Smooth muscle cell (in vitro differentiated cells): ENCODE data around the gene MAGEF1. TPM values are rescaled to one million over a fixed set of nuclear protein-coding genes. Genes with fewer than 3 reads are reported as not detected.
A peak's percentile ranks its signal among the peaks of the same experiment; 100 is the strongest.

Experiments
- DNase-seq: peaks from one replicate; lab custom pipeline; 2025; ENCODE audit not compliant: unreplicated experiment; lab: John Stamatoyannopoulos, UW
- H2AFZ ChIP-seq: fragments of 200-600 bp; sonication (generic); 2 replicates; pipeline ENCODE4 v1.6.0; 2016; ENCODE audit warnings: antibody characterized with exemption, low read depth, mild to moderate bottlenecking
- H3F3A ChIP-seq: fragments of 200-600 bp; sonication (generic); 2 replicates; pipeline ENCODE4 v1.6.0; 2017; ENCODE audit warnings: antibody characterized with exemption, low read depth
- H3K27ac ChIP-seq: fragments of 200-600 bp; sonication (generic); 2 replicates; pipeline ENCODE4 v1.5.1; 2016; ENCODE audit warnings: low read depth, mild to moderate bottlenecking
- H3K27me3 ChIP-seq: fragments of 200-600 bp; sonication (generic); 2 replicates; pipeline ENCODE4 v1.6.1; 2016; ENCODE audit warnings: low read depth, mild to moderate bottlenecking
- H3K36me3 ChIP-seq: fragments of 200-600 bp; sonication (generic); 2 replicates; pipeline ENCODE4 v1.5.1; 2016; ENCODE audit warnings: low read depth
- H3K4me1 ChIP-seq: fragments of 200-600 bp; sonication (generic); 2 replicates; pipeline ENCODE4 v1.5.1; 2016; ENCODE audit warnings: low read depth
- H3K4me2 ChIP-seq: fragments of 200-600 bp; sonication (generic); 2 replicates; pipeline ENCODE4 v1.6.0; 2016; ENCODE audit warnings: mild to moderate bottlenecking
- H3K4me3 ChIP-seq: fragments of 200-600 bp; sonication (generic); 2 replicates; pipeline ENCODE4 v1.5.1; 2016; ENCODE audit warnings: mild to moderate bottlenecking
- H3K79me2 ChIP-seq: fragments of 200-600 bp; sonication (generic); 2 replicates; pipeline ENCODE4 v1.6.0; 2016; ENCODE audit warnings: low read depth, mild to moderate bottlenecking
- H3K9ac ChIP-seq: fragments of 200-600 bp; sonication (generic); 2 replicates; pipeline ENCODE4 v1.6.0; 2016; ENCODE audit warnings: low read depth
- H3K9me3 ChIP-seq: fragments of 200-600 bp; sonication (generic); replicated peaks from 2 replicates; pipeline ENCODE4 v1.5.1; 2016; ENCODE audit warnings: low read depth
- H4K20me1 ChIP-seq: fragments of 200-600 bp; sonication (generic); 2 replicates; pipeline ENCODE4 v1.6.0; 2016; ENCODE audit warnings: low read depth
- WGBS: methylation state at CpG from one replicate; pipeline ENCODE4 v1.1.7; 2016; ENCODE audit warnings: low lambda C conversion rate; 5-methylcytosine and 5-hydroxymethylcytosine counted together
- polyA plus RNA-seq: library from polyadenylated mRNA; unstranded; fragments of >200 nt; fragmentation: Nextera tagmentation; extraction: Ambion mirVana; gene quantifications from 2 replicates; pipeline ENCODE4 v1.2.1, GENCODE V29; 2016
- total RNA-seq: library from RNA; depleted of rRNA; stranded (reverse); fragments of >200 nt; gene quantifications from 2 replicates; pipeline ENCODE4 v1.2.3, GENCODE V29; 2014
- TF ChIP-seq, protein P1 (sequence below): fragments of 200-600 bp; sonication (generic); IDR thresholded peaks from 2 replicates; pipeline ENCODE4 v1.5.1; 2017; ENCODE audit warnings: borderline replicate concordance, mild to moderate bottlenecking, antibody characterized with exemption; ENCODE audit not compliant: insufficient read depth, poor library complexity, severe bottlenecking

Gene MAGEF1
- total and polyA plus RNA-seq, 2 experiments from 2014 or later = 37.0 to 52.7 TPM

DNA sequence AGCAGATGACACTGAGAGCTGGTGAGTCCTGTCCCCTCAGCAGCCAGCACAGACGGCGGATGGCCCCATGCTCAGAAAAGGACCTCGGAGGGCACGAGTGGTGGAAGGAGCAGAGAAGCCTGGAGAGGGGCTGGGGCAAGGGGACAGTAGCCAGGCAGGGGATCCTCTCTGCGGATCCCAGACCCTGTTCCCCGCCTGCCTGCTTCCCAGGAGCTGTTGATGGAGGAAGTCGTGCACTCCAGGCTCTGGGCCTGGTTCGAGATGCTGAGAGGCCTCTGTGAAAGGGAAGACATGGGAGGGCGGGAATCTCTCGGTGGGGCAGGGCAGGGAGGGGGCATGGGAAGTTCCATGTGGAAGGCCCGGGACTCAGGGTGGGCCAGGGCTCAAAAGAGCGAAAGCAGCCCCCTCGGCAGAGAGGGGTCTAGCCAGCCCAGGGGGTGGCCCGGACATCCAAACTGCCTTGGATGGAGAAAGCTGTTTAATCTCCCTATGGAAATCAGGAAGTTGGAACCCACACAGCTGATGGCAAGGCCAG is 47.9 kb upstream of the MAGEF1 start:
- no peak for DNase-seq
- H2AFZ ChIP-seq = no peak overlapping the region
- 84% methylated on average over 14 of the region's 14 CpGs for WGBS

DNA sequence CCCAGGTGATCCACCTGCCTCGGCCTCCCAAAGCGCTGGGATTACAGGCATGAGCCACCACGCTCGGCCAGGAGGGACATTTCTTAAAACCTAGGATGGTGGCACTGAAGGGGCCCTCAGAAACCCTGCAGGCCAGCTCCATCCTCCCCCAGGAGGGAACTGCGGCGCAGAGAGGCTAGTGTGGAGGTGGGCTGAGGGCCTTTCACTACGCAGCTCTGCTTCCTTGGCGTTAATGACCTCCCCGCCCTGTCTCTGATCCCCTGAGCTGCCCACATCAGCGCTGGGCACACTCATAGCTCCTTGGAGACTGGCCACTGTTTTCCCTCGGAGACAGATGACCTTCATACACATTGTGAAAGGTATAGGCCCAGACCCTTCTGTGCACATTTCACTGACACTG is 46.2 kb upstream of the MAGEF1 start:
- Histone ChIP-seq H3K9me3 (no peaks in the 10 kb centered on the region), H3K27me3 (no peaks in the 10 kb centered on the region), H3F3A (peaks cover 6% of the 10 kb centered on the region), H3K4me2 (no peak overlapping the region), H4K20me1 (no peaks in the 10 kb centered on the region), H3K9ac (no peak overlapping the region), H3K4me1 (no peaks in the 10 kb centered on the region), H3K79me2 (no peaks in the 10 kb centered on the region), H3K4me3 (no peak overlapping the region), H3K27ac (peak overlapping the region; percentile 62), H3K36me3 (no peaks in the 10 kb centered on the region), H2AFZ (no peak overlapping the region)
- TF ChIP-seq, protein P1, sequence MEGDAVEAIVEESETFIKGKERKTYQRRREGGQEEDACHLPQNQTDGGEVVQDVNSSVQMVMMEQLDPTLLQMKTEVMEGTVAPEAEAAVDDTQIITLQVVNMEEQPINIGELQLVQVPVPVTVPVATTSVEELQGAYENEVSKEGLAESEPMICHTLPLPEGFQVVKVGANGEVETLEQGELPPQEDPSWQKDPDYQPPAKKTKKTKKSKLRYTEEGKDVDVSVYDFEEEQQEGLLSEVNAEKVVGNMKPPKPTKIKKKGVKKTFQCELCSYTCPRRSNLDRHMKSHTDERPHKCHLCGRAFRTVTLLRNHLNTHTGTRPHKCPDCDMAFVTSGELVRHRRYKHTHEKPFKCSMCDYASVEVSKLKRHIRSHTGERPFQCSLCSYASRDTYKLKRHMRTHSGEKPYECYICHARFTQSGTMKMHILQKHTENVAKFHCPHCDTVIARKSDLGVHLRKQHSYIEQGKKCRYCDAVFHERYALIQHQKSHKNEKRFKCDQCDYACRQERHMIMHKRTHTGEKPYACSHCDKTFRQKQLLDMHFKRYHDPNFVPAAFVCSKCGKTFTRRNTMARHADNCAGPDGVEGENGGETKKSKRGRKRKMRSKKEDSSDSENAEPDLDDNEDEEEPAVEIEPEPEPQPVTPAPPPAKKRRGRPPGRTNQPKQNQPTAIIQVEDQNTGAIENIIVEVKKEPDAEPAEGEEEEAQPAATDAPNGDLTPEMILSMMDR = no peak
- WGBS = 92% methylated on average over 11 of the region's 11 CpGs
- DNase-seq = no peak

More for the DNA sequence above, 47.9 kb upstream of the MAGEF1 start:
- TF ChIP-seq, protein P1 = no peak
- Histone ChIP-seq H3F3A (peaks cover 6% of the 10 kb centered on the region), H3K4me2 (peak overlapping the region; percentile 46), H3K27ac (no peak overlapping the region), H3K4me1 (no peaks in the 10 kb centered on the region), H3K9ac (no peak overlapping the region), H4K20me1 (no peaks in the 10 kb centered on the region), H3K79me2 (no peaks in the 10 kb centered on the region), H3K36me3 (no peaks in the 10 kb centered on the region), H3K27me3 (no peaks in the 10 kb centered on the region), H3K4me3 (no peak overlapping the region), H3K9me3 (no peaks in the 10 kb centered on the region)

GRCh38 chr3:184757022-184757651 is 45.3 kb upstream of the MAGEF1 start:
- Histone ChIP-seq H3K27me3 (no peaks in the 10 kb centered on the region), H3K27ac (peak overlapping the region; percentile 66), H3K4me3 (no peak overlapping the region), H4K20me1 (no peaks in the 10 kb centered on the region), H3K36me3 (no peaks in the 10 kb centered on the region), H3K9ac (peak overlapping the region; percentile 34), H3K79me2 (no peaks in the 10 kb centered on the region), H3K9me3 (no peaks in the 10 kb centered on the region), H3K4me2 (peak overlapping the region; percentile 63), H3K4me1 (no peaks in the 10 kb centered on the region), H2AFZ (peak overlapping the region; percentile 6), H3F3A (peaks cover 6% of the 10 kb centered on the region)
- 40% methylated on average over 17 of the region's 17 CpGs for WGBS
- TF ChIP-seq, protein P1 = no peak
- no peak for DNase-seq
